Adrenal gland (tissue), 5 donors: ENCODE results near the gene SPPL2A.

Source experiments
- CTCF ChIP-seq, 6 experiments: fragments of 450-650 bp in 4 of 6; fragments of 200-600 bp in 2 of 6; sonication (generic) in 1 of 6; IDR thresholded peaks; 1 replicate in 5 of 6; 2 replicates in 1 of 6; pipeline versions ENCODE4 v1.5.1 to v1.8.0; 2016 to 2021; ENCODE audit warnings: antibody characterized with exemption in 6 of 6, mild to moderate bottlenecking in 2 of 6, moderate library complexity in 1 of 6
- POLR2A ChIP-seq, 2 donors: fragments of 450-650 bp; IDR thresholded peaks; one replicate each; pipeline ENCODE4 v1.6.1; 2017; ENCODE audit warnings: antibody characterized with exemption in 2 of 2, mild to moderate bottlenecking in 2 of 2, moderate library complexity in 1 of 2
- donor health status: DM: no; HTN: no; CAD: no.

GRCh38 chr15:50814634-50815033, 49.1 kb upstream of the SPPL2A start:
- TF ChIP-seq CTCF (IDR thresholded peaks at IDR 0.05) (no peak), POLR2A (IDR thresholded peaks at IDR 0.05) (no peak)
